GM19324 (cell line): ENCODE results near the gene TGM2.

Experiments
- ATAC-seq: cut with Tn5 transposase; IDR thresholded peaks from one replicate; pipeline ENCODE4 v1.9.1; 2021; ENCODE audit warnings: mild to moderate bottlenecking, moderate library complexity; ENCODE audit not compliant: unreplicated experiment, low FRiP score

Gene TGM2

DNA sequence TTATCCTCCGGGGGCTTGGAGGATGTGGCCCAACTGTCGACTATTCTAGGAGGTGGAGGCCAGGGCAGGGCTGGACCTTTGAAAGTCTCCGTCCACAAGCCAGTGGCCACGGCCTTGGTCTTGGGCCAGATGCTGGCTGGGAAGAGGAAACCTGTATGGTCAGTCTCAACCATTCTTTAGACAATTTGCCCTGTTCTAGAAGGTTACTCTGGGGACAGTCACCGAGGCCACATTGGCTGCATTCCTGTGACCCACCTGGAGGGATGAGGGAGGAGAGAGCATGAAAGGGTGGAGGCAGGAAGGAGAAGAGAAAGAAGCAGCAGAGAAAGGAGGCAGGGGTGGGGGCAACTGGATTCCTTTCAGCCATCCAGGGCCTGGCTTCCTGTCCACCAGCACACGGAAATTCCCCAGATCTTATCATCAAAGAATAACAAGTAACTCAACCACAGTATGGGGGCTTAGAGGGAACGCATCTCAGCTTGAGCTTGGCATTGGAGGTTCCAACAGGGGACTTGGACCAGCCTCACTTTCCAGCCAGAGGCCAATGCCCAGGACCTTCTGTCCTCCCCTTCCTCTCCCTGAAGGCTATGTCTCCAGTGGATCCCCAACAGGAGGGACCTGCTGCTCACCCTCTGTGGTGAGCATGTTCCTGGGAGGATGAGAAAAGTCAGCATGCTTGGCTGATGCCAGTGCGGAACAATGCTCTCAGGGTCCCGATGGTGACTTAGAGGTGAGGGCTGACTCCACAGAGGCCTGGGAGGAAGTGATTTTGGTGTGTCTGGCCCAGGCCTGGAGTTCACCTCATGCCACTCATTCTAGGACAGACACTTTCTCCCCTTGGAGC, 30.4 kb downstream of the TGM2 start:
- ATAC-seq, result no peak

DNA sequence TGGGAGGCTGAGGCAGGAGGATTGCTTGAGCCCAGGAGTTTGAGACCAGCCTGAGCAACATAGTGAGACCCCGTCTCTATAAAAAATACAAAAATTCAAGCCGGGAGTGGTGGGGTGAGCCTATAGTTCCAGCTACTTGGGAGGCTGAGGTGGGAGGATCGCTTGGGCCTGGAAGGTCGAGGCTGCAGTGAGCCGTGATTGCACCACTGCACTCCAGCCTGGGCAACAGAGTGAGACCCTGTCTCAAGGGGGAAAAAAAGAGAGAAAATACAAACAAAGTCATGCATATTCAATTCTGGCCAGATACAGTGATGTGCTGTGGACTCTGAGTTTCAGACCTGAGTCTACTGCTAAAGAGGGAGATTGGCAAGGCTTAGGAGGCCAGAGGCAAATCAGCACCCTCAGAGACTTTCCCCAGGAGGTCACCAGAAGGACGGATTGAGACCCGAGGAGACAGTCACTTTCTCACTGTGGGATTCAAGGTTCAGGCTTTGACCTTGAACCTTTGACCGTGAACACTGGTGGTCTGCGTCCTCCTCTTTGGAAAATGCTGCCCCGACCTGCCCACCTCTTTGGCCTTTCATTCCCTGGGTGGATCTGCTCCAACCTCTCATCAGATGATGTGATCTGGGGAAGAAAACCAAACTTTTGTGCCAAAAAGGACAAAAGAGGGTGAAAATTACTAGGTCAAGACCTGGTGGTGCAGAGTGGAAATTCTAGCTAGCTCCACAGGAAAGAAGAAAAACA, 31.2 kb downstream of the TGM2 start:
- no peak for ATAC-seq

DNA sequence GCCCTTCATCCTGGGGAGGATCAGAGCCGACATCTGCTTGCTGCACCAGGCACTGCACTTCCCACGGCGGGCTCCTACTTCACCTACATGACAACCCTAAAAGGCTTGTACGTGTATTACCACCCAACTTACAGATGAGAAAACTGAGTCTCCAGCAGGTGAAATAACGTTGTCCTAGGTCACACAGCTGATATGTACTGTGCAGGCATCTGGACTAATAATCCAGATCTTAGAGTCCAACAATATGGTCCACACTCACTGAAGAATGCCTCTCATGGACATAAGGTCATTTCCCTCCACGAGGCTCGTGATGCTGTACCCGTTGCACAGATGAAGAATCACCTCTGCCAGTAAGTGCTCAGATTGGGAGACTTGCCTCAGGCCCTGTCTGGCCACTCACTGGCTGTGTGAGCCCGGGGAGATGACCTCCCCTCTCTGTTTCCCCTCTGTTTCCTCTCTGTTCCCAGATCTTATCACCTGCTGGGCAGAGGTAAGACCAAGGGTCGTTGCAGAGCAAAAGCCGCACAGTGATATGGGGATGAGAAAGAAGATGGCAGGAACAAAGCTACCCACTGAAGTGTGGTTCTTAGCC, 32.1 kb downstream of the TGM2 start:
- no peak for ATAC-seq

DNA sequence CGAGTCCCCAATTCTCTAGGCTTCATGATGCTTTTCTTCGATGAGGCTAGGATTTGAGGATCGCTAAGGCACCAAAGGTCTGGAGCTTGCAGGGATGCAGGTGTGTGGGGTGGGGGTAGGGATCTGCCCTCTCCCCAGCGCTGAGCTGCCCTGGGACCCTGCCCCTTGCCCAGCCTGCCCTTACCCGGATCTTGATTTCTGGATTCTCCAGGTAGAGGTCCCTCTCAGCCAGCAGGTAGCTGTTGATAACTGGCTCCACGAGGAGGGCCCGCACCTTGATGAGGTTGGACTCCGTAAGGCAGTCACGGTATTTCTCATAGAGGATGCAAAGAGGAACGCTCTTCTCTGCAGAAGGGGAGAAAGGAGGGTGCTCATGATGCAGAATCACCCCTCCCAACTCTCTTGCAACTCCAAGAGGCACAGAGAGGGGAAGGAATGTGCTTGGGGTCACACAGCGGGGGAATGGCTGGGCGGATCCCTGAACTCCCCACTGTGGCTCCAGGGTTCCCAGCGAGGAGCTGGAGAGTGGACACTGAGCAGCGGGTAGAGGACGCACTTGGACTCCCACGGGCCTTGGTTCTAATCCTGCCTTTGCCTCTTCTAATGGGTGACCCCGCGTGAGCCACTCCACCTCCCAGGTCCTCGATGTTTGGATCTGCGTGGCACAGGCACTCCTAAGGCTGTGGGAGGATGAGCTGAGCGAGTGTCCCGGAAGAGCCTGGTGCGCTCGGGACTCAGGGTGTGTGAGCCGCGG, 32.7 kb downstream of the TGM2 start:
- no peak for ATAC-seq

DNA sequence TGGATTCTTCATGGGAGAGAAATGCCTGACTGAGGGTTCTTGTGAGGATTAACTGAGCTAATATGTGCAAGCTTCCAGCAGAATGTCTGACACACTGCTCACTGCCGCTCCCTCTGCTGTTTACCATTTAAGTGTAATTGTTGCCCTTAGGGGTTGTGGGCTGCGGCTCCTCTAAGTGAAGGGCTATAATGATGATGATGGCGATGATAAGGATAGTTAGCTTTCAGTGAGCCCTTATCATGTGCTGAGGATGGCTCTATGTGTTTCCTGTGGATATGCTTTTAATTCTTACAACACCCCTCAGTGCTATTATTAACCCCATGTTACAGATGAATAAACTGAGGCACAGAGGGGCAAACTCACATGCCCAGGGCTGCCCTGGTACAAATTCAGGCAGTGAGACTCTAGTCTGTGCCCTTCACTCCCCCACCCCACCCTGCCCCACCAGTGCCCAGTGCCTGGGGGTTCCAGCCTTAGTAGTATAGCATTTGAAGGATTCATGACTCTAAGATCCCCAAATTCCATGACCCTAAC, 33.4 kb downstream of the TGM2 start:
- ATAC-seq, result no peak

DNA sequence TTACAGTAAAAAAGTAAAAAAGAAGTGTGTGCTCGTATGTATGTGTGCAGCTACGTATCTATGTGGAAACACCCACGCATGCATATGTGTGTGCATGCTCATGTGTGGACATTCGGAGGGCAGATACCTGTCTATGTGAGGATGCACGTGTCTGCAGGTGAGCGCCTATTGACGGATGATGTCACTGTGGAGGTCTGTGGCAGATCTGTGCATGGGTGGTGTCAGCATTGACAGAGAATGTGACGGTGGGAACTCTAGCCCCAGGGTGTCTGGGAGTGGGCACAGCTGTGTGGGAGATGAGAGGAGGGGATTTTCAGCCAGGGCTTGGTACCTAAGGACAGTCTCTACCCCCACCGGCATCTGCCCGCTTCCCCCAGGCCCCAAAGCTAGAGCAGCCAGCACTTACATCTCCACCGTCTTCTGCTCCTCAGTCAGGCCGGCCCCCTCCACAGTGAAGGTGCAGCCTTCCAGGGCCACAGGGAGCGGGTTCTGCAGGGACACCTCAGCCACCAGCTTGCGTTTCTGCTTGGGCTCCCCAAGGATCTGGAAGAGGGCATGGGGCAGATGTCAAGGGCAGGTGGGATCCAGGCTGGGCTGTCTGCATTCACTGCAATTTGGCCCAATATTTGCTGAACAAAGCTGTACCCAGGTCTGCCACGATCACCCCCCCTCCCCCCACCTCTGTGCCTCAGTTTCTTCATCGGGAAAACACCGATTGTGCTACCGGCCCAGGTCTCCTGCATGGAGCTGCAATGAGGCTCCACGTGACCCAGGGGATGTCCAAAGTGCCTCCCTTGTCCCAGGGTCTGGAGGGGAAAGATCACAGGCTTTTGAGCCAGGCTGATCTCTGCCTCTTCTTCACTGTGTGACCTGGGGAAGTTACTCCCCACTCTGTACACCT, 34.1 kb downstream of the TGM2 start:
- ATAC-seq, result no peak

DNA sequence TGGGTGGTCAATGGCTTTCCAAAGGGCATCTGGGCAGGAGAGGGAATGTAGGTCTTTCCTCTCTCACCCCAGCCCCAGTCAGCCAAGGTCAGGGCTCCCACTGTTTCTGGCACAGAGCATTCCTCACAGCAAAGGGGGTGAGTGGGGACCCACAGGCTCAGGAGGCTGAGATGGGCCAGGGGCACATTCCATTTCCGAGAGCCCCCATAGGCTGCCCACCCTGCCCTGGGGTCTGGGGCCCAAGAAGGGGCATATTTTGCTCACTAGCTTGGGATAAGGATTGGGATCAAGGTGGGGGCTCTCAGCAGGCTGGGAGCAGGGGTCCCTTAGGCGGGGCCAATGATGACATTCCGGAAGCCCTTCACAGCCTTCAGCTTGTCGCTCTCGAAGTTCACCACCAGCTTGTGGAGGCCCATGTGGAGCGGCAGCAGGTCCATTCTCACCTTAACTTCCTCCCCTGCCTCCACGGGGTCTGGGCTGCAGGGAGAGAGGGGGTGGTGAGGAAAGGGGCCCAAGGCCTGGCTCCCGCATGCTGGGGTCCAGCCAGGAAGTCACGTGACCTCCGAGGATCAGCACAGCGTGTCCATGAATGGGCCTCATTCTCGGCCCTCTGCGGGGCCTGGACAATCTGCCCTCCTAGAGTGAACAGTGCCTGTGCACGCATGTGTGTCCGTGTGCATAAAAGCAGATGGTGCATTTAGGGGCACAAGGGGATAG, 35.0 kb downstream of the TGM2 start:
- ATAC-seq, result no peak

DNA sequence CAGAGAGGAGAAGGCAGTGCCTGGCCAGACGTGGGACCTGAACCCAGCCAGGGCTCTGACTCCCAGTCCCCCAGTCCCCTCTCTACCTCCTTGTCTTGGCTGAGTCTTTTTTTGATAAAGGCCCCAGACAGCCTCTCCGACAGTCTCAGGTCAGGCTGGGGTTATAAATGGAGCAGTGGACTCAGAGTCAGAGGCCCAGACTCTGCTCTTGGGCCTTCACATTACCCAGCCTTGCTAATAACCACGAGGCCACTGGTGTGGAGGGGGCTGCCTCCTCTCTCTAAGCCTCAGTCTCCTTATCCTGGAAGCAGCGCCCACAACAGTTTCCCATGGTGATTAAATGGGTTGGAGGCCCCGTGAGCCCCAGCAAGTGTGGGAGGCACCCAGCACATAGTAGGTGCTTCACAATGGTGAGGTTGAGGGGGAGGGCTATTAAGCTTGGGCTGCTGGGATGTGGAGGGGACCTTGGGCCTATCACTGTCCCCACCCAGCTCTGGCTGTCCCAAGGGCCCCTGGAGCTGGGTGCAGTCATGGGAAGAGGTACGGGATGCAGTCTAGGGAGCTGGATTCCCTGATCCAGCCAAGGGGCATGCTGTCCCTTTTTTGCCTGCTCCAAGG, 35.7 kb downstream of the TGM2 start:
- no peak for ATAC-seq

DNA sequence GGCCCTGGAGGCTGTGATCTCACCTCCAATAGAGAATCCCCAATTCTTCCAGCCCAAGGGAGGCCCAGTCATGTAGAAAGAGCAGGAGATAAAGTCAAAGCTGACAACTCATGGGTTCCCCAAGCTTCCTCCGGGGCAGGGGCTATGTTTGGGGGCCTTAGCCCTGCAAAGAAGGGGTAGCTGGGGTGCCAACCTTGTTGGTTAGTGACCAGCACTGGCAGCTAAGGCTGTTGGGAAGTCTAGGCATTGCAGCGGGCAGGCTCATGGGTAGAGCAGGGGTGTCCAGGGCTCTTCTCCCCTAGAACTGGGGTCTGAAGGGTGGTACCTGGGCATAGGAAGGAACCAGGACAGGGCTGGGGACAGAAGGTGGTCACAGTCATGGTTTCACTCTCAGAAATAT, 36.4 kb downstream of the TGM2 start:
- ATAC-seq, result no peak

DNA sequence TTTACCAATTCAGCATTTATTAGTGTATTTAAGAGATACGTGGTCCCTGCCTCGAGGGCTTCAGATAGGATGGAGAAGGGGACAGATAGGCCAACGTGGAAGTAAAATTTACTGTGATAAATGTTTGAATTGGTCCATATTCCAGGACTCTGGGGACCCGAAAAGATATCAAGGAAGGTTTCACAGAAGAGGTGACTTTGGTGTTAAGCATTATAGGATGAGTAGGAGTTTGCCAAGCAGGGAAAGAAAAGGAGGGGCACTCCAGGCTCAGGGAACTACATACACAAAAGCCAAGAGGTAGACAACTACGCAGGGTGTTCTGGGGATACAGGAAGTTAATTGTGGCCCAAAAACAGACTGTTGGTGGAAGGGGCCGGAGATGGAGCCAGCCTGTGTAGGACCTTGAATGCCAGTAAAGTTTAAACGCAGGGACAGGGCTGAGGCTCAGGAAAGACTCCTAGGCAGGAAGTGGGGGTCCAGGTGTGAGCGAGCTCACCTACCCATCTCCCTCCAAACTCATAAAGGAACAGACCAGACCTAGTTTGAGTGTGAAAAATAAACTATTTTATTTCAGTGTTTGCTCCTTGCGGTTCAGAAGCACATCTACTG, 37.0 kb downstream of the TGM2 start:
- ATAC-seq, result no peak

DNA sequence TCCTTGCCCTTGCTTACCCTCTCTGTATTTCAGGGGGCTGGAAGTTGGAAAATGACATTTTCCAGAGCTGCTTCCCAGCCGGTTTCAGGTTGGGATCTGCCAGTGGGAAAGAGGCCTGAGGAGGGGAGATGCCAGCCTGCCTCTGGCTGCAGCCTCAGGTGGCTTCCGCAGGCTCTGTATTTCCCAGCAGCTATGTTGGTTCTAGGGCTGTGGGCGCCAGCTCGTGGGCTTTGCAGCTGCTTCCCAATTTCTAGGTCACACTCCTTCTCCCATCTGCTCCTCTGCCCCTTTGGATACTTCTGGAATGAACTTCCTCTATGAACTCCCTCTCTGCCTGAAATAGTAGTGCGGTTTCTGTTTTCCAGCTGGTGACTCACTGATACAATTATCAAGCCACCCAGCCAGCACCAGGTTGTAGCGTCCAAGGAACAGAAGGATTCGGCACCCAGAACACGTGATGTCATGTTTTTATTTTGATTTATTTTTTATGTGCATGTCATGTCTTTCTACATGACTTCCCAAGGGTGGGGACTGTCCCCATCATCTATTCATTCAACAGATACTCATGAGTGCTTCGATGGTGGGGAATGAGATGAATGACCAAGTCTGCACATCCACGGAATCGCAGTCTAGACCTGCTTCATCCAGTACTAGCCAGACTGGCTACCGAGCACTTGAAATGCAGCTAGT, 38.0 kb downstream of the TGM2 start:
- no peak for ATAC-seq

DNA sequence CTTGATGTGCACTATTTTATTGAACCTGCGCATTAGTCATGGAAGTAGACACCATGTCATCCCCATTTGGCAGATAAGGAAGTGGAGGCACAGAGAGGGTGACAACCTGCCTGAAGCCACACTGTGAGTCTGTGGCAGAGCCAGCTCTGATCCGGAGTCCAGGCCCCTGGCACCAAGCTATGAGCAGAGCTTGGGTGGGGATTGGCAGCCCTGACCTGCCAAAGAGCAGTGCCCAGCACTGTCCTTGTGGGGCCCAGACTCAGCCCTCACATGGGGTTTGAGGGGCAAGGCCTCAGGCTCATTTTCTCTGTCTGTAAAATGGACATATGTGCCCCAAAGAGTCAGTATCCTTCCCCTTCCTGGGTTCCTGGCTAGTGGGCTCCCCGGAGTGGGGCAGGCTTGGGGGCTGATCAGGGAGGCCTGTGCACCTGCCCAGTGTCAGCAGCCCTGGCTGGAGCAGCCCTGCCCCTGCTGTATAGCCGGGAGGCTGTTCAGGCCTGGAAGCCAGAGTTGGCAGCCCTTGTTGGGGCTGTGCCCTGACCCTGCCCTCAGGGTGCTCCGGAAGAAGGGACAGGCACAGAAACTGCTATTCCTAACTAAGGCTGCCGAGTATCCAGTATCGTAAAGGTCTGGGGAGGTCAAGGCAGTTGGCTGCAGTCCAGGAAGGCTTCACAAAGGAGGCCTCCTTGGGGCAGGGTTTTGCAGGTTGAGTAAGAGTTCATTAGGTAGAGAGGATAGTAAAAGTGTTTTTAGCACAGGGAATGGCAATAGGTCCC, 38.7 kb downstream of the TGM2 start:
- ATAC-seq, result no peak

DNA sequence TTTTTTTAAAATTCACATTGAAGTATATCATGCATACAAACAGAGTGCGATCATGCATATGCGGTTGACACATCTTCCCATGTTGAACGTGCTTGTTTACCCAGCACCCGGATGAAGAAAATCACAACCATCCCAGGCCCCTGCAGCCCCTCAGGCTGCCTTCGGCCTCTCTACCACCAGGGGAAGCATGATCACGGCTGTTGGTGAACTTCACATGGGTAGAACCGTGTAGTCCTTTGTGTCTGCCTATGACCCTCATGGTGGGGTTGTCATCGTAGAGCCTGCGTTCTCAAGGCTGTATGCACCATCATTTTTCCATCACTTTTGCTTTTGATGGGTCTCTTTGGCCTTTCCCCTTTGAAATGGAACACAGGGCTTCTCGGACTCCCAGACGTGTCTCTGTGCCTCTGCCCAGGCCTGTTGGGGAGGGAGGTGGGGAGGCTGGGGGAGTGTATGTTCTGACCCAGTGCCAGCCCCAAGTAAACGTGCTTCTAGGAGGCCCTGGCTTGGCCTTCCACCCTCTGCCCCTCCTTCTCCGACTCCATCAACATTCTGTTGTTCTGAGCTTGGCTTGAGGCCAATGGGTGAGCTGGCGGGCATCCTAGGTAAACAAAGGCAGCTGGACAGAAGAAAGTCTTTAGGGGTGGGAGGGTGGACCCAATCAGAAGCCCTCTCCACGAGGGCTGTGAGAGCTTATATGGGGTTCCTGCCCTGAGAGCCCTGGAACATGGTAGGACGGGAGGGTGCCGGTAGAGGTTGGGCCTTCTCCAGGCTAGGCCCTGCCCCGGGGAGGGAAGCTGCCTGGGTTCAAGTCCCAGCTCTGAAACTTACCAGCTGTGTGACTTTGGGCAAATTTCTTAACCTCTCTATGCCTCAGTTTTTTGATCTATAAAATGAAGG, 39.7 kb downstream of the TGM2 start:
- no peak for ATAC-seq

DNA sequence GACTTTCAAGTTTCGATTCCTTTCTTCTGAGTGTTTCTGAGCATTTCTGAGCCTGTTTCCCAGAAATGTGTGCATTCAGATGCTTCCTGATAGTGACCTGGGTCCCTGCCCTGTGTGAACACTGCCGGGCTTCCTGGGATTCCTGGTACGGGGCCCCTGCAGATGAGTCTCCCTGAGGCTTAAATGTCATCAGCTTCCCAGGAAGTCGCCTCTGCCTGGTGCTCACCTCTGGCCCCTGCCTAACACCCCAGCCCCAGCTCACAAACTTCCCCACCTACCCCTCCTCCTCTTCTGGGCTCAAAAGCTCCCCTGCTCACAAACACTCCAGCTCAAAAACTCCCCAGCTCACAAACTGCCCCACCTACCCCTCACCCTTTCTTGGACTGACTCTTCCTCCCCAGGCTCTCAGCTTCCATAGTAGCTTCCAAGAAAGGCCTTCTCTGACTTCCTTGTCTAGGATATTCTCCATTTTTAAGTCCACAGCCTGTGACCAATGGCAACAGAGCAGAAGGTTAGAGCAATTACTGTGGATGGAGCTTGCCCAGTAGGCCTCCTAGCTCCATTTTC, 42.0 kb downstream of the TGM2 start:
- ATAC-seq, result no peak

DNA sequence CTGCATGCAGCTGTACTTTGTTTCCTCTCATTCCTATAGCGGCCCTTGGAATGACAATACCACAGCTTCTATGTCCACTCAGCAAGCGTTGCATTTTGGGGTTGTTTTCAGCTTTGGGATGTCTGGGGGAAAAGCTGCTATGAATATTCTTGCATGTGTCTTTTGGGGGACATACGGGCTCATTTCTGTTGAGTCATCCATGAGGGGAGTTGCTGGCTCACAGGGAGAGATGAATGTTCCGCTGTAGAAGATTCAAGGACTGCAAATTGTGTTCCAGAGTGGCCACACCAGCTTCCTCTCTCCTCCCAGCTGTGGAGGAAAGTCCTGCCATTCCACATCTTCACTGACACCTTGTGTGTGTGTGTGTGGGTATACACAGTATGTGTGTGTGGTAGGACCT, 43.3 kb downstream of the TGM2 start:
- ATAC-seq, result no peak

DNA sequence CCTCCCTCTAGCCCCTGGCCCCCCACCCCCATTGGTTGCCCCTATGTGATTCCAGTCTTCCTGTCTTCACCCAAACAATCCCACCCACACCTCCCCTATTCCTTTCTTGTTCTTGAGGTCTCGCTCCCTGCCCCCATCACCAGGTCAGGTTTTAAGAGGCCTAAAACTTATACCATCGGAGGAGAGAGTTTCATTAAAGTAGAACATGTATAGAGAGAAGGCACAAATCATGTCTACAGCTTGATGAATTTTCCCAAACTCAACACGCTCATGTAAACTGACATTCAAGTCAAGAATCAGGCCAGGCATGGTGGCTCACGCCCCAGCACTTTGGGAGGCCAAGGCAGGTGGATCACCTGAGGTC, 44.5 kb downstream of the TGM2 start:
- ATAC-seq, result no peak
